C4-2B (cell line): ENCODE data around the gene RC3H2.

Source experiments
- H3K27ac ChIP-seq: fragments of 450-650 bp; 2 replicates; pipeline ENCODE4 v1.5.1; 2017
- CTCF ChIP-seq: fragments of 450-650 bp; conservative IDR thresholded peaks from 2 replicates; pipeline ENCODE4 v1.5.1; 2017; ENCODE audit warnings: mild to moderate bottlenecking
- ZFX ChIP-seq: fragments of 450-650 bp; IDR thresholded peaks from 2 replicates; pipeline ENCODE4 v1.6.1; 2017

The RC3H2 gene

GRCh38 chr9:122835313-122835731, 69.8 kb downstream of the RC3H2 start:
- no peak overlapping the region for H3K27ac ChIP-seq
- TF ChIP-seq ZFX (no peak), CTCF (no peak)

GRCh38 chr9:122832194-122832593, 73.0 kb downstream of the RC3H2 start:
- no peak overlapping the region for H3K27ac ChIP-seq
- TF ChIP-seq CTCF (no peak), ZFX (no peak)

- peak overlapping the region; percentile 82 for H3K27ac ChIP-seq
Observed at GRCh38 chr9:122828965-122829284, 76.2 kb downstream of the RC3H2 start.

- TF ChIP-seq ZFX: no peak
- TF ChIP-seq CTCF: no peak
- H3K27ac ChIP-seq: peak overlapping the region; percentile 82
Observed at GRCh38 chr9:122827761-122828093, 77.4 kb downstream of the RC3H2 start.

GRCh38 chr9:122822938-122823337, 82.2 kb downstream of the RC3H2 start:
- H3K27ac ChIP-seq: no peak overlapping the region
- TF ChIP-seq CTCF (no peak), ZFX (no peak)

GRCh38 chr9:122822056-122822455, 83.1 kb downstream of the RC3H2 start:
- no peak overlapping the region for H3K27ac ChIP-seq

GRCh38 chr9:122821278-122821943, 83.7 kb downstream of the RC3H2 start:
- H3K27ac ChIP-seq: no peak overlapping the region
- TF ChIP-seq ZFX (no peak), CTCF (no peak)

More at GRCh38 chr9:122822056-122822455, 83.1 kb downstream of the RC3H2 start:
- TF ChIP-seq ZFX (no peak), CTCF (no peak)

- TF ChIP-seq CTCF: no peak
- no peak for TF ChIP-seq ZFX
- H3K27ac ChIP-seq: peak overlapping the region; percentile 39
Observed at GRCh38 chr9:122820490-122820845, 84.7 kb downstream of the RC3H2 start.
